HEK293 (cell line): ENCODE data around the gene BMP10.

ENCODE experiments used
- CTCF ChIP-seq: fragments of 450-650 bp; formaldehyde crosslinking; IDR thresholded peaks from 2 replicates; pipeline ENCODE4 v1.5.1; 2016; ENCODE audit warnings: missing biosample characterization, missing genetic modification characterization
- EGR2 ChIP-seq: fragments of 450-650 bp; formaldehyde crosslinking; IDR thresholded peaks from 2 replicates; pipeline ENCODE4 v1.5.1; 2016; ENCODE audit warnings: low read depth, missing biosample characterization, missing genetic modification characterization
- GLI4 ChIP-seq: fragments of 450-650 bp; formaldehyde crosslinking; IDR thresholded peaks from 2 replicates; pipeline ENCODE4 v1.5.1; 2016; ENCODE audit warnings: missing biosample characterization, missing genetic modification characterization
- KLF1 ChIP-seq: fragments of 450-650 bp; formaldehyde crosslinking; IDR thresholded peaks from 2 replicates; pipeline ENCODE4 v1.5.1; 2016; ENCODE audit warnings: missing biosample characterization, missing genetic modification characterization
- TCF7L2 ChIP-seq: IDR thresholded peaks from 2 replicates; pipeline ENCODE4 v1.6.1; 2011; ENCODE audit warnings: low read depth, mild to moderate bottlenecking, inconsistent platforms, low read length, moderate library complexity, borderline replicate concordance
- ZBTB7A ChIP-seq: fragments of 450-650 bp; formaldehyde crosslinking; IDR thresholded peaks from 2 replicates; pipeline ENCODE4 v1.5.1; 2016; ENCODE audit warnings: low read depth, missing biosample characterization, missing genetic modification characterization
- ZNF114 ChIP-seq: fragments of 450-650 bp; formaldehyde crosslinking; IDR thresholded peaks from 2 replicates; pipeline ENCODE4 v1.5.0; 2017; ENCODE audit warnings: missing biosample characterization, missing genetic modification characterization
- ZNF239 ChIP-seq: fragments of 450-650 bp; formaldehyde crosslinking; IDR thresholded peaks from 2 replicates; pipeline ENCODE4 v1.5.1; 2016; ENCODE audit warnings: missing biosample characterization, missing genetic modification characterization
- ZNF274 ChIP-seq, 2 experiments: fragments of 200-500 bp in 1 of 2; fragments of 450-650 bp in 1 of 2; sonication (Bioruptor generic) in 1 of 2; formaldehyde crosslinking in 1 of 2; IDR thresholded peaks; 2 replicates each; pipeline versions ENCODE4 v1.5.1 to v1.6.1; 2014 to 2016; ENCODE audit warnings: borderline replicate concordance in 1 of 2, inconsistent platforms in 1 of 2, low read length in 1 of 2, missing biosample characterization in 1 of 2, missing genetic modification characterization in 1 of 2
- ZNF354C ChIP-seq: fragments of 450-650 bp; formaldehyde crosslinking; IDR thresholded peaks from 2 replicates; pipeline ENCODE4 v1.5.1; 2016; ENCODE audit warnings: missing biosample characterization, missing genetic modification characterization, low read depth, borderline replicate concordance
- ZNF394 ChIP-seq: fragments of 450-650 bp; formaldehyde crosslinking; IDR thresholded peaks from 2 replicates; pipeline ENCODE4 v1.5.1; 2016; ENCODE audit warnings: missing biosample characterization, missing genetic modification characterization, mild to moderate bottlenecking, moderate library complexity, borderline replicate concordance
- ZNF398 ChIP-seq: fragments of 450-650 bp; formaldehyde crosslinking; IDR thresholded peaks from 2 replicates; pipeline ENCODE4 v1.5.1; 2017; ENCODE audit warnings: missing biosample characterization, missing genetic modification characterization
- ZNF501 ChIP-seq: fragments of 450-650 bp; formaldehyde crosslinking; IDR thresholded peaks from 2 replicates; pipeline ENCODE4 v1.5.1; 2016; ENCODE audit warnings: missing biosample characterization, missing genetic modification characterization
- ZNF580 ChIP-seq: fragments of 450-650 bp; formaldehyde crosslinking; IDR thresholded peaks from 2 replicates; pipeline ENCODE4 v1.5.1; 2016; ENCODE audit warnings: missing biosample characterization, missing genetic modification characterization

- no peak for TF ChIP-seq CTCF (tag by site-specific recombination)
- no peak for TF ChIP-seq TCF7L2
- TF ChIP-seq ZNF274 (IDR thresholded peaks at IDR 0.05; ENCODE audit: low read length), result no peak
- TF ChIP-seq ZNF274 (tag by site-specific recombination; IDR thresholded peaks at IDR 0.05; ENCODE audit: borderline replicate concordance), result no peak
- no peak for TF ChIP-seq EGR2 (tag by site-specific recombination)
- TF ChIP-seq ZNF394 (tag by site-specific recombination), result no peak
- TF ChIP-seq ZNF580 (tag by site-specific recombination), result no peak
- no peak for TF ChIP-seq GLI4 (tag by site-specific recombination)
- no peak for TF ChIP-seq ZBTB7A (tag by site-specific recombination)
- TF ChIP-seq ZNF398, result no peak
- TF ChIP-seq ZNF239 (tag by site-specific recombination), result no peak
- no peak for TF ChIP-seq ZNF354C (tag by site-specific recombination)
- TF ChIP-seq ZNF501 (tag by site-specific recombination), result no peak
- no peak for TF ChIP-seq KLF1 (tag by site-specific recombination)
- TF ChIP-seq ZNF114, result no peak
These were observed 9.9 kb downstream of the BMP10 start for GRCh38 chr2:68861330-68861729.
